Parathyroid adenoma (tissue), 2 donors: ENCODE results near the gene TFE3.

Source experiments
- H2AFZ ChIP-seq: fragments of 300-600 bp; sonication (generic); one replicate; pipeline ENCODE4 v1.7.0; 2017; ENCODE audit warnings: antibody characterized with exemption, mild to moderate bottlenecking
- H3K27ac ChIP-seq: fragments of 300-600 bp; sonication (generic); one replicate; pipeline ENCODE4 v1.7.0; 2017
- H3K27me3 ChIP-seq: fragments of 300-600 bp; sonication (generic); one replicate; pipeline ENCODE4 v1.7.0; 2017; ENCODE audit warnings: low read length; ENCODE audit not compliant: control insufficient read depth, insufficient read depth
- H3K36me3 ChIP-seq: fragments of 300-600 bp; sonication (generic); one replicate; pipeline ENCODE4 v1.7.0; 2017; ENCODE audit warnings: low read length; ENCODE audit not compliant: control insufficient read depth, insufficient read depth
- H3K4me1 ChIP-seq: fragments of 300-600 bp; sonication (generic); one replicate; pipeline ENCODE4 v1.7.0; 2017; ENCODE audit warnings: control low read depth
- H3K4me2 ChIP-seq: fragments of 300-600 bp; sonication (generic); one replicate; pipeline ENCODE4 v1.7.0; 2017; ENCODE audit warnings: low read length
- H3K4me3 ChIP-seq: fragments of 300-600 bp; sonication (generic); one replicate; pipeline ENCODE4 v1.7.0; 2017; ENCODE audit warnings: low read depth, low read length
- H3K79me2 ChIP-seq: fragments of 300-600 bp; sonication (generic); one replicate; pipeline ENCODE4 v1.7.0; 2017; ENCODE audit warnings: control low read depth
- H3K9ac ChIP-seq: fragments of 300-600 bp; sonication (generic); one replicate; pipeline ENCODE4 v1.7.0; 2017; ENCODE audit warnings: mild to moderate bottlenecking
- H3K9me3 ChIP-seq: fragments of 300-600 bp; sonication (generic); one replicate; pipeline ENCODE4 v1.7.0; 2017; ENCODE audit warnings: low read length; ENCODE audit not compliant: control insufficient read depth
- CTCF ChIP-seq: fragments of 300-600 bp; sonication (generic); IDR thresholded peaks from one replicate; pipeline ENCODE4 v1.7.0; 2017; ENCODE audit warnings: antibody characterized with exemption, mild to moderate bottlenecking
- donor health status: primary hyperparathyroidism.

TFE3 gene

GRCh38 chrX:49071877-49072711 is 28.9 kb upstream of the TFE3 start:
- H3K4me2 ChIP-seq = no peak overlapping the region
- no peaks in the 10 kb centered on the region for H3K27me3 ChIP-seq
- no peaks in the 10 kb centered on the region for H3K36me3 ChIP-seq
- TF ChIP-seq CTCF = no peak
- no peak overlapping the region for H3K4me3 ChIP-seq
- no peaks in the 10 kb centered on the region for H3K9me3 ChIP-seq
- H3K27ac ChIP-seq = peak overlapping the region; percentile 56
- peaks cover 2% of the 10 kb centered on the region for H3K4me1 ChIP-seq
- H3K9ac ChIP-seq = no peak overlapping the region
- no peaks in the 10 kb centered on the region for H3K79me2 ChIP-seq
- H2AFZ ChIP-seq = peak overlapping the region; percentile 22

- Histone ChIP-seq H3K27ac (no peak overlapping the region), H3K4me1 (peaks cover 2% of the 10 kb centered on the region), H3K27me3 (no peaks in the 10 kb centered on the region), H3K4me3 (no peak overlapping the region), H2AFZ (no peak overlapping the region), H3K9me3 (no peaks in the 10 kb centered on the region), H3K9ac (no peak overlapping the region), H3K4me2 (no peak overlapping the region), H3K36me3 (no peaks in the 10 kb centered on the region), H3K79me2 (no peaks in the 10 kb centered on the region)
- TF ChIP-seq CTCF = no peak
Observed at GRCh38 chrX:49070988-49071387, 27.8 kb upstream of the TFE3 start.

- H3K4me2 ChIP-seq = no peak overlapping the region
- H3K9ac ChIP-seq = no peak overlapping the region
- H2AFZ ChIP-seq = no peak overlapping the region
- H3K27ac ChIP-seq = no peak overlapping the region
- H3K9me3 ChIP-seq = no peaks in the 10 kb centered on the region
- no peaks in the 10 kb centered on the region for H3K79me2 ChIP-seq
- no peak for TF ChIP-seq CTCF
- no peaks in the 10 kb centered on the region for H3K27me3 ChIP-seq
- H3K36me3 ChIP-seq = no peaks in the 10 kb centered on the region
- H3K4me1 ChIP-seq = no peaks in the 10 kb centered on the region
- H3K4me3 ChIP-seq = no peak overlapping the region
Observed at GRCh38 chrX:49069038-49069437, 25.9 kb upstream of the TFE3 start.

- Histone ChIP-seq H2AFZ (no peak overlapping the region), H3K27ac (no peak overlapping the region), H3K9me3 (no peaks in the 10 kb centered on the region), H3K79me2 (no peaks in the 10 kb centered on the region), H3K9ac (no peak overlapping the region), H3K27me3 (no peaks in the 10 kb centered on the region), H3K4me1 (no peaks in the 10 kb centered on the region), H3K36me3 (no peaks in the 10 kb centered on the region), H3K4me3 (no peak overlapping the region), H3K4me2 (no peak overlapping the region)
- no peak for TF ChIP-seq CTCF
Observed at GRCh38 chrX:49067285-49068120, 24.3 kb upstream of the TFE3 start.
